ENCODE results near the gene CLCN7. TPM values are rescaled to one million over a fixed set of nuclear protein-coding genes. Genes with fewer than 3 reads are reported as not detected.
A peak's percentile ranks its signal among the peaks of the same experiment; 100 is the strongest.

The CLCN7 gene
- polyA plus RNA-seq (2013) = 61.3 TPM

GRCh38 chr16:1474796-1475551 is at the start of gene CLCN7:
TSS of gene CLCN7 (minus strand) at chr16:1475028. CDS start at chr16:1474974, 54 bp downstream.
- H3K36me3 ChIP-seq (ENCODE audit: control insufficient read depth in 4 of 4, insufficient read depth in 4 of 4, low read length in 3 of 4) = no peaks in the 10 kb centered on the region
- peak within 1 kb of the TSS; percentile 81 to 90 for H3K27ac ChIP-seq (ENCODE audit: insufficient read depth in 1 of 2, low read depth in 1 of 2, low read length in 2 of 2, poor library complexity in 1 of 2, severe bottlenecking in 2 of 2)
- peak within 1 kb of the TSS; percentile 53 to 88 (median 77) for H3K4me3 ChIP-seq (ENCODE audit: control insufficient read depth in 1 of 7, extremely low read depth in 1 of 7, insufficient read depth in 4 of 7, low read depth in 2 of 7, low read length in 6 of 7)
- DNase-seq = peak; percentile 85 to 91 (median 87)
- H3K9me3 ChIP-seq (ENCODE audit: control extremely low read depth in 1 of 5, control insufficient read depth in 4 of 5, insufficient read depth in 2 of 5, low read depth in 1 of 5, low read length in 4 of 5) = no peaks in the 10 kb centered on the region
- POLR2A ChIA-PET = no interaction called here
- no peaks in the 10 kb centered on the region for H3K27me3 ChIP-seq (replicated peaks in 2 of 5; ENCODE audit: control insufficient read depth in 4 of 5, insufficient read depth in 5 of 5, low read length in 4 of 5)
- CTCF ChIA-PET = no interaction called here
- under 1% methylated on average over 88 of the region's 99 CpGs for WGBS (ENCODE audit: insufficient coverage)
- H3K4me1 ChIP-seq (ENCODE audit: control extremely low read depth in 1 of 4, control insufficient read depth in 4 of 4, insufficient read depth in 4 of 4, low read length in 3 of 4) = peaks cover 7 to 59% (median 52%) of the 10 kb centered on the region in 4 experiments

- WGBS (ENCODE audit: insufficient coverage) = 98% methylated on average over 20 of the region's 26 CpGs
- CTCF ChIA-PET = interaction anchor here (0.9 kb wide), 1 partner anchor 14 kb away, joined by 3 read pairs; no protein-coding TSS in a partner anchor
Observed at GRCh38 chr16:1524366-1524765, 49.5 kb upstream of the CLCN7 start.

GRCh38 chr16:1523581-1524245 is 48.9 kb upstream of the CLCN7 start:
- POLR2A ChIA-PET = no interaction called here

More at GRCh38 chr16:1524366-1524765, 49.5 kb upstream of the CLCN7 start:
- DNase-seq = no peak
- H3K27me3 ChIP-seq (replicated peaks in 2 of 5; ENCODE audit: control insufficient read depth in 4 of 5, insufficient read depth in 5 of 5, low read length in 4 of 5) = no peaks in the 10 kb centered on the region
- H3K4me1 ChIP-seq (ENCODE audit: control extremely low read depth in 1 of 4, control insufficient read depth in 4 of 4, insufficient read depth in 4 of 4, low read length in 3 of 4) = peaks cover 0 to 24% (median 20%) of the 10 kb centered on the region in 4 experiments
- POLR2A ChIA-PET = no interaction called here
- H3K9me3 ChIP-seq (ENCODE audit: control extremely low read depth in 1 of 5, control insufficient read depth in 4 of 5, insufficient read depth in 2 of 5, low read depth in 1 of 5, low read length in 4 of 5) = no peaks in the 10 kb centered on the region
- no peak overlapping the region for H3K4me3 ChIP-seq (ENCODE audit: control insufficient read depth in 1 of 7, extremely low read depth in 1 of 7, insufficient read depth in 4 of 7, low read depth in 2 of 7, low read length in 6 of 7)
- peaks cover 0 to 21% (median 8%) of the 10 kb centered on the region in 4 experiments for H3K36me3 ChIP-seq (ENCODE audit: control insufficient read depth in 4 of 4, insufficient read depth in 4 of 4, low read length in 3 of 4)
- H3K27ac ChIP-seq (ENCODE audit: insufficient read depth in 1 of 2, low read depth in 1 of 2, low read length in 2 of 2, poor library complexity in 1 of 2, severe bottlenecking in 2 of 2) = no peak overlapping the region

GRCh38 chr16:1520461-1520860 is 45.6 kb upstream of the CLCN7 start:
- ChIA-PET CTCF (no interaction called here), POLR2A (no interaction called here)
- Histone ChIP-seq H3K4me3 (ENCODE audit: control insufficient read depth in 1 of 7, extremely low read depth in 1 of 7, insufficient read depth in 4 of 7, low read depth in 2 of 7, low read length in 6 of 7) (no peak overlapping the region), H3K36me3 (ENCODE audit: control insufficient read depth in 4 of 4, insufficient read depth in 4 of 4, low read length in 3 of 4) (peaks cover 0 to 25% (median 10%) of the 10 kb centered on the region in 4 experiments), H3K9me3 (ENCODE audit: control extremely low read depth in 1 of 5, control insufficient read depth in 4 of 5, insufficient read depth in 2 of 5, low read depth in 1 of 5, low read length in 4 of 5) (peaks cover 0 to under 1% (median 0%) of the 10 kb centered on the region in 5 experiments), H3K4me1 (ENCODE audit: control extremely low read depth in 1 of 4, control insufficient read depth in 4 of 4, insufficient read depth in 4 of 4, low read length in 3 of 4) (no peaks in the 10 kb centered on the region), H3K27ac (ENCODE audit: insufficient read depth in 1 of 2, low read depth in 1 of 2, low read length in 2 of 2, poor library complexity in 1 of 2, severe bottlenecking in 2 of 2) (no peak overlapping the region), H3K27me3 (replicated peaks in 2 of 5; ENCODE audit: control insufficient read depth in 4 of 5, insufficient read depth in 5 of 5, low read length in 4 of 5) (no peaks in the 10 kb centered on the region)
- 99% methylated on average over 18 of the region's 19 CpGs for WGBS (ENCODE audit: insufficient coverage)
- DNase-seq = no peak

More at GRCh38 chr16:1523581-1524245, 48.9 kb upstream of the CLCN7 start:
- H3K4me1 ChIP-seq (ENCODE audit: control extremely low read depth in 1 of 4, control insufficient read depth in 4 of 4, insufficient read depth in 4 of 4, low read length in 3 of 4) = peaks cover 0 to 24% (median 20%) of the 10 kb centered on the region in 4 experiments
- DNase-seq = no peak
- H3K36me3 ChIP-seq (ENCODE audit: control insufficient read depth in 4 of 4, insufficient read depth in 4 of 4, low read length in 3 of 4) = peaks cover 0 to 21% (median 9%) of the 10 kb centered on the region in 4 experiments
- H3K27ac ChIP-seq (ENCODE audit: insufficient read depth in 1 of 2, low read depth in 1 of 2, low read length in 2 of 2, poor library complexity in 1 of 2, severe bottlenecking in 2 of 2) = no peak overlapping the region
- WGBS (ENCODE audit: insufficient coverage) = 96% methylated on average over 26 of the region's 30 CpGs
- H3K9me3 ChIP-seq (ENCODE audit: control extremely low read depth in 1 of 5, control insufficient read depth in 4 of 5, insufficient read depth in 2 of 5, low read depth in 1 of 5, low read length in 4 of 5) = no peaks in the 10 kb centered on the region
- CTCF ChIA-PET = interaction anchor here (0.9 to 1.0 kb wide), 2 partner anchors 15 to 20 kb away, joined by 3 read pairs; no protein-coding TSS in a partner anchor
- no peak overlapping the region for H3K4me3 ChIP-seq (ENCODE audit: control insufficient read depth in 1 of 7, extremely low read depth in 1 of 7, insufficient read depth in 4 of 7, low read depth in 2 of 7, low read length in 6 of 7)
- H3K27me3 ChIP-seq (replicated peaks in 2 of 5; ENCODE audit: control insufficient read depth in 4 of 5, insufficient read depth in 5 of 5, low read length in 4 of 5) = no peaks in the 10 kb centered on the region

- POLR2A ChIA-PET = no interaction called here
- DNase-seq = no peak
- Histone ChIP-seq H3K4me3 (ENCODE audit: control insufficient read depth in 1 of 7, extremely low read depth in 1 of 7, insufficient read depth in 4 of 7, low read depth in 2 of 7, low read length in 6 of 7) (no peak overlapping the region), H3K27me3 (replicated peaks in 2 of 5; ENCODE audit: control insufficient read depth in 4 of 5, insufficient read depth in 5 of 5, low read length in 4 of 5) (no peaks in the 10 kb centered on the region), H3K27ac (ENCODE audit: insufficient read depth in 1 of 2, low read depth in 1 of 2, low read length in 2 of 2, poor library complexity in 1 of 2, severe bottlenecking in 2 of 2) (no peak overlapping the region), H3K4me1 (ENCODE audit: control extremely low read depth in 1 of 4, control insufficient read depth in 4 of 4, insufficient read depth in 4 of 4, low read length in 3 of 4) (no peaks in the 10 kb centered on the region), H3K36me3 (ENCODE audit: control insufficient read depth in 4 of 4, insufficient read depth in 4 of 4, low read length in 3 of 4) (peaks cover 0 to 27% (median 10%) of the 10 kb centered on the region in 4 experiments), H3K9me3 (ENCODE audit: control extremely low read depth in 1 of 5, control insufficient read depth in 4 of 5, insufficient read depth in 2 of 5, low read depth in 1 of 5, low read length in 4 of 5) (peaks cover 0 to 6% (median 0%) of the 10 kb centered on the region in 5 experiments)
- CTCF ChIA-PET = no interaction called here
- 95% methylated on average over 14 of the region's 17 CpGs for WGBS (ENCODE audit: insufficient coverage)
Observed at GRCh38 chr16:1519831-1520230, 45.0 kb upstream of the CLCN7 start.

GRCh38 chr16:1518626-1519135 is 43.9 kb upstream of the CLCN7 start:
- H3K9me3 ChIP-seq (ENCODE audit: control extremely low read depth in 1 of 5, control insufficient read depth in 4 of 5, insufficient read depth in 2 of 5, low read depth in 1 of 5, low read length in 4 of 5) = peaks cover 0 to 11% (median 3%) of the 10 kb centered on the region in 5 experiments
- DNase-seq = no peak
- H3K27ac ChIP-seq (ENCODE audit: insufficient read depth in 1 of 2, low read depth in 1 of 2, low read length in 2 of 2, poor library complexity in 1 of 2, severe bottlenecking in 2 of 2) = no peak overlapping the region
- H3K36me3 ChIP-seq (ENCODE audit: control insufficient read depth in 4 of 4, insufficient read depth in 4 of 4, low read length in 3 of 4) = peaks cover 0 to 31% (median 9%) of the 10 kb centered on the region in 4 experiments
- ChIA-PET POLR2A (no interaction called here), CTCF (interaction anchor here (1.2 kb wide), 2 partner anchors 9 to 20 kb away, joined by 3 read pairs; no protein-coding TSS in a partner anchor)
- H3K4me1 ChIP-seq (ENCODE audit: control extremely low read depth in 1 of 4, control insufficient read depth in 4 of 4, insufficient read depth in 4 of 4, low read length in 3 of 4) = no peaks in the 10 kb centered on the region
- WGBS (ENCODE audit: insufficient coverage) = 98% methylated on average over 13 of the region's 16 CpGs
- H3K27me3 ChIP-seq (replicated peaks in 2 of 5; ENCODE audit: control insufficient read depth in 4 of 5, insufficient read depth in 5 of 5, low read length in 4 of 5) = no peaks in the 10 kb centered on the region
- no peak overlapping the region for H3K4me3 ChIP-seq (ENCODE audit: control insufficient read depth in 1 of 7, extremely low read depth in 1 of 7, insufficient read depth in 4 of 7, low read depth in 2 of 7, low read length in 6 of 7)

Measured in common myeloid progenitor, CD34-positive (primary cell).